Parathyroid adenoma (tissue), 2 donors: ENCODE results near the gene CBLB.

Source experiments
- H2AFZ ChIP-seq: fragments of 300-600 bp; sonication (generic); one replicate; pipeline ENCODE4 v1.7.0; 2017; ENCODE audit warnings: antibody characterized with exemption, mild to moderate bottlenecking
- H3K27ac ChIP-seq: fragments of 300-600 bp; sonication (generic); one replicate; pipeline ENCODE4 v1.7.0; 2017
- H3K27me3 ChIP-seq: fragments of 300-600 bp; sonication (generic); one replicate; pipeline ENCODE4 v1.7.0; 2017; ENCODE audit warnings: low read length; ENCODE audit not compliant: control insufficient read depth, insufficient read depth
- H3K36me3 ChIP-seq: fragments of 300-600 bp; sonication (generic); one replicate; pipeline ENCODE4 v1.7.0; 2017; ENCODE audit warnings: low read length; ENCODE audit not compliant: control insufficient read depth, insufficient read depth
- H3K4me1 ChIP-seq: fragments of 300-600 bp; sonication (generic); one replicate; pipeline ENCODE4 v1.7.0; 2017; ENCODE audit warnings: control low read depth
- H3K4me2 ChIP-seq: fragments of 300-600 bp; sonication (generic); one replicate; pipeline ENCODE4 v1.7.0; 2017; ENCODE audit warnings: low read length
- H3K4me3 ChIP-seq: fragments of 300-600 bp; sonication (generic); one replicate; pipeline ENCODE4 v1.7.0; 2017; ENCODE audit warnings: low read depth, low read length
- H3K79me2 ChIP-seq: fragments of 300-600 bp; sonication (generic); one replicate; pipeline ENCODE4 v1.7.0; 2017; ENCODE audit warnings: control low read depth
- H3K9ac ChIP-seq: fragments of 300-600 bp; sonication (generic); one replicate; pipeline ENCODE4 v1.7.0; 2017; ENCODE audit warnings: mild to moderate bottlenecking
- H3K9me3 ChIP-seq: fragments of 300-600 bp; sonication (generic); one replicate; pipeline ENCODE4 v1.7.0; 2017; ENCODE audit warnings: low read length; ENCODE audit not compliant: control insufficient read depth
- CTCF ChIP-seq: fragments of 300-600 bp; sonication (generic); IDR thresholded peaks from one replicate; pipeline ENCODE4 v1.7.0; 2017; ENCODE audit warnings: antibody characterized with exemption, mild to moderate bottlenecking
- donor health status: primary hyperparathyroidism.

Gene CBLB

GRCh38 chr3:105647047-105647446 lies 221.8 kb downstream of the CBLB start:
- Histone ChIP-seq H3K36me3 (no peaks in the 10 kb centered on the region), H3K27me3 (no peaks in the 10 kb centered on the region)
- TF ChIP-seq CTCF: no peak

DNA sequence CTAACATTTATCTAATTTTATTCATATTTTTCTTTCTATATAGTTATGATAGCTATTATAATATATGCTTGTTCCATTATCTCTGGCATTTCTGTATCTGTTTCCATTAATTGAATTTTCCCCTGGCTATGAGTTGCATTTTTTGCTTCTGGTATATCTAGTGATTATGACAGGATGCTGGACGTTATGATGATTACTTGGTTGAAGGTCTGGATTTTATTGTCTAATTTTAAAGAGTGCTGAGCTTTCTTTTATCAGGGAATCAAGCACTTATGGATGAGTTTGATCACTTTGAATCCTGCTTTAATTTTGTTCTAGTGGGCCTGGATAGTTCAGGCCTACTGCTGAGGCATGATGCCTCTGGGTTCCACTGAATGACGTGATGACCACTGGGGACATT lies 229.7 kb downstream of the CBLB start:
- no peak overlapping the region for H3K9ac ChIP-seq
- no peak overlapping the region for H3K4me3 ChIP-seq
- H3K4me2 ChIP-seq: no peak overlapping the region
- no peak overlapping the region for H2AFZ ChIP-seq
- no peaks in the 10 kb centered on the region for H3K79me2 ChIP-seq
- H3K4me1 ChIP-seq: peaks cover 16% of the 10 kb centered on the region
- H3K9me3 ChIP-seq: no peaks in the 10 kb centered on the region
- no peak for TF ChIP-seq CTCF
- no peak overlapping the region for H3K27ac ChIP-seq
- no peaks in the 10 kb centered on the region for H3K36me3 ChIP-seq
- no peaks in the 10 kb centered on the region for H3K27me3 ChIP-seq

More at GRCh38 chr3:105647047-105647446, 221.8 kb downstream of the CBLB start:
- no peak overlapping the region for H3K27ac ChIP-seq
- no peaks in the 10 kb centered on the region for H3K4me1 ChIP-seq
- no peaks in the 10 kb centered on the region for H3K79me2 ChIP-seq
- H3K4me2 ChIP-seq: no peak overlapping the region
- no peak overlapping the region for H2AFZ ChIP-seq
- no peak overlapping the region for H3K4me3 ChIP-seq
- no peaks in the 10 kb centered on the region for H3K9me3 ChIP-seq
- no peak overlapping the region for H3K9ac ChIP-seq

DNA sequence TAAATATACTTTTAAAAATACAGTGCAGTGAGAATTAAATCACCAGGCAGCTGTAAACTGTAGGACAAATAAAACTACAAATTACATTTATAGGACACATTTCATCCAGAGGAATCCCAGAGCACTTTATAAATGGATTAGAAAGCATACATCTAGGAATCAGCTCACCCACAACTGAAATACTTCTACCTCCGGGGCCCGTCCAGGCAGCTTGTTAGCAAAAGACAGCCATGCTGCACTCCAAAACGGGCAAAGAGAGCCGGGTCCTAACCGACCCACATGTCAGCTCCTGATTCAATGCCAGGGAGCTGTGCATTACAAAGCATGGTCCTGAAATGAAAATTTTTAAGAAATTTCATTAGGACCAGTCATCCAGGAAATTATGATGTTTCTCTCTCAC lies 234.1 kb downstream of the CBLB start:
- Histone ChIP-seq H3K27me3 (no peaks in the 10 kb centered on the region), H3K4me3 (no peak overlapping the region), H3K36me3 (no peaks in the 10 kb centered on the region)

GRCh38 chr3:105629718-105630117 lies 239.1 kb downstream of the CBLB start:
- H3K4me2 ChIP-seq: no peak overlapping the region
- H3K36me3 ChIP-seq: no peaks in the 10 kb centered on the region
- H3K9ac ChIP-seq: no peak overlapping the region
- no peak overlapping the region for H2AFZ ChIP-seq
- TF ChIP-seq CTCF: no peak
- H3K4me1 ChIP-seq: no peaks in the 10 kb centered on the region
- no peak overlapping the region for H3K27ac ChIP-seq
- H3K79me2 ChIP-seq: no peaks in the 10 kb centered on the region
- H3K4me3 ChIP-seq: no peak overlapping the region
- no peaks in the 10 kb centered on the region for H3K9me3 ChIP-seq
- H3K27me3 ChIP-seq: no peaks in the 10 kb centered on the region

More for the DNA sequence above, 234.1 kb downstream of the CBLB start:
- Histone ChIP-seq H3K9ac (no peak overlapping the region), H2AFZ (peak overlapping the region; percentile 13), H3K79me2 (no peaks in the 10 kb centered on the region), H3K4me1 (peaks cover 16% of the 10 kb centered on the region), H3K9me3 (no peaks in the 10 kb centered on the region), H3K27ac (no peak overlapping the region), H3K4me2 (no peak overlapping the region)
- TF ChIP-seq CTCF: no peak

DNA sequence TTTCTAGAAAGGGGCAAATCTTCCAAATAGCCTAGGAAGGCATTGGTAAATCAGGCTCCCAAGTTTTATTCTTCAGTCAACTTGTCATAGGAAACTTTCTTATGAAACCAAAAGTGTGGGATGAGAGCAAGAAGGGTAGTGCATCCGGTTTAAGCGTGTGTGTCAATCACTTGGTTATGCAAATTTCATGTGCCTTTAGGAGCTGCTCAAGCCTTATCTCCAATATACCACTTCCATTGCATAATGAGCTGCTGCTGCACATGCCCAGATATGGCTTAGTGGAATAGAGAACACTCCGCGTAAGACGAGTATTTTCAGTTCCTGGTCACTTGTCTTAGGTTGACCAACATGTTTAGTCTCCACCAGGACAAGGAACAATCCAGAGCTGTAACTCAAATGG lies 242.1 kb downstream of the CBLB start:
- Histone ChIP-seq H2AFZ (no peak overlapping the region), H3K27me3 (no peaks in the 10 kb centered on the region), H3K4me3 (no peak overlapping the region), H3K4me2 (no peak overlapping the region), H3K9me3 (no peaks in the 10 kb centered on the region), H3K79me2 (no peaks in the 10 kb centered on the region), H3K9ac (no peak overlapping the region), H3K27ac (no peak overlapping the region), H3K4me1 (no peaks in the 10 kb centered on the region), H3K36me3 (no peaks in the 10 kb centered on the region)
- no peak for TF ChIP-seq CTCF
